DND-41 (cell line): ENCODE data around the gene DAPP1.

Experiments used
- CTCF ChIP-seq: IDR thresholded peaks from 2 replicates; pipeline ENCODE4 v1.5.1; 2012; ENCODE audit warnings: borderline replicate concordance, low read length, moderate library complexity, mild to moderate bottlenecking; ENCODE audit not compliant: poor library complexity, severe bottlenecking; ENCODE audit errors: extremely low read depth
- EZH2 ChIP-seq: IDR thresholded peaks from 3 replicates; pipeline ENCODE4 v1.6.1; 2012; ENCODE audit warnings: borderline replicate concordance, low read depth, mild to moderate bottlenecking, moderate library complexity, low read length, inconsistent platforms; ENCODE audit not compliant: severe bottlenecking

GRCh38 chr4:99827857-99828256, 11.2 kb downstream of the DAPP1 start:
- TF ChIP-seq CTCF (no peak), EZH2 (no peak)
